ENCODE results near the gene RPTOR.

Gene RPTOR

DNA sequence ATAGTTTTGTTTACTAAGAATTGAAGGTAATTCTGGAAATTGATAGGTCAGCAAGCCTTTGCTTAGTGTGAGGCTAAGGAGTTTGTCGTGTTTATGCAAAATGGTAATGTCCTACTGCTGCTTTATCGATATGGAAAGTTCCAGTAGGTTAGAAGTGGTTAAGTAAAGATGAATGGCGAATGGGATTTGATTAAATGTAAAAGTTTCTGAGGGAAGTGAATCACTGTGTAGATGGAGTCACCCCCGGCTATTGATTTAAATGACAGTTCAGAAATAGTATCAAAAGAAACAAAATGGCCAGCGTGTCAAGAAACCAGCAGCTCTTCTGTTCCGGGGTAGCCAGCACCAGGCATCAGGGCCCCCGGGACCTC, 131.4 kb downstream of the RPTOR start:
- H3K4me3 ChIP-seq (ENCODE audit: low read depth, low read length): no peak overlapping the region
- H3K9me3 ChIP-seq (ENCODE audit: control insufficient read depth, low read length): no peaks in the 10 kb centered on the region
- H2AFZ ChIP-seq: no peak overlapping the region
- H3K27me3 ChIP-seq (ENCODE audit: control insufficient read depth, insufficient read depth, low read length): no peaks in the 10 kb centered on the region
- TF ChIP-seq, protein P1, sequence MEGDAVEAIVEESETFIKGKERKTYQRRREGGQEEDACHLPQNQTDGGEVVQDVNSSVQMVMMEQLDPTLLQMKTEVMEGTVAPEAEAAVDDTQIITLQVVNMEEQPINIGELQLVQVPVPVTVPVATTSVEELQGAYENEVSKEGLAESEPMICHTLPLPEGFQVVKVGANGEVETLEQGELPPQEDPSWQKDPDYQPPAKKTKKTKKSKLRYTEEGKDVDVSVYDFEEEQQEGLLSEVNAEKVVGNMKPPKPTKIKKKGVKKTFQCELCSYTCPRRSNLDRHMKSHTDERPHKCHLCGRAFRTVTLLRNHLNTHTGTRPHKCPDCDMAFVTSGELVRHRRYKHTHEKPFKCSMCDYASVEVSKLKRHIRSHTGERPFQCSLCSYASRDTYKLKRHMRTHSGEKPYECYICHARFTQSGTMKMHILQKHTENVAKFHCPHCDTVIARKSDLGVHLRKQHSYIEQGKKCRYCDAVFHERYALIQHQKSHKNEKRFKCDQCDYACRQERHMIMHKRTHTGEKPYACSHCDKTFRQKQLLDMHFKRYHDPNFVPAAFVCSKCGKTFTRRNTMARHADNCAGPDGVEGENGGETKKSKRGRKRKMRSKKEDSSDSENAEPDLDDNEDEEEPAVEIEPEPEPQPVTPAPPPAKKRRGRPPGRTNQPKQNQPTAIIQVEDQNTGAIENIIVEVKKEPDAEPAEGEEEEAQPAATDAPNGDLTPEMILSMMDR (IDR thresholded peaks at IDR 0.05): no peak
- H3K27ac ChIP-seq: no peak overlapping the region
- no peak overlapping the region for H3K4me2 ChIP-seq (ENCODE audit: low read length)
- H3K79me2 ChIP-seq: peaks cover 13% of the 10 kb centered on the region
- H3K4me1 ChIP-seq: no peaks in the 10 kb centered on the region
- no peaks in the 10 kb centered on the region for H3K36me3 ChIP-seq (ENCODE audit: control insufficient read depth, insufficient read depth, low read length)
- no peak overlapping the region for H3K9ac ChIP-seq

DNA sequence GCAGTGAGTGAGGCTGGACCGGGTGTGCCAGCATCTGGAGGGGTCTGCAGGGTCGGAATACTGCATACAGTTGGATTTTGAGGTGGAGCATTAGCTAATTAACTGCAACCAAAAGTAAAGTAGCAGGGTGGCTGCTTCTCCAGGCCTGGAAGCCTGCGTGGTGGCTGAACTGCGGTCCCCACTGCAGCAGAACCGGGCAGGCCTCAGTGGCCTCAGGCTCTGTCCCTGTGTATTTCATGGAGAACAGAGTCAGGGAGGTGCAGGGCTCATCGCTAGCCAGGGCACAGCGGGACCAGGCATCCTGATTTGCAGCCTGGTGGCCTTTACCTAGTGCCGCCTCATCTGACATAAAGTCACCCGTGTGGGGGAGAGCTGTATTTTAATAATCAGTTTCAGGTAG, 131.9 kb downstream of the RPTOR start:
- Histone ChIP-seq H3K4me2 (ENCODE audit: low read length) (no peak overlapping the region), H3K27me3 (ENCODE audit: control insufficient read depth, insufficient read depth, low read length) (no peaks in the 10 kb centered on the region), H3K9me3 (ENCODE audit: control insufficient read depth, low read length) (no peaks in the 10 kb centered on the region), H3K9ac (no peak overlapping the region), H3K4me1 (no peaks in the 10 kb centered on the region), H3K79me2 (peaks cover 11% of the 10 kb centered on the region), H2AFZ (no peak overlapping the region), H3K27ac (no peak overlapping the region), H3K4me3 (ENCODE audit: low read depth, low read length) (no peak overlapping the region), H3K36me3 (ENCODE audit: control insufficient read depth, insufficient read depth, low read length) (no peaks in the 10 kb centered on the region)
- TF ChIP-seq, protein P1 (IDR thresholded peaks at IDR 0.05): no peak

DNA sequence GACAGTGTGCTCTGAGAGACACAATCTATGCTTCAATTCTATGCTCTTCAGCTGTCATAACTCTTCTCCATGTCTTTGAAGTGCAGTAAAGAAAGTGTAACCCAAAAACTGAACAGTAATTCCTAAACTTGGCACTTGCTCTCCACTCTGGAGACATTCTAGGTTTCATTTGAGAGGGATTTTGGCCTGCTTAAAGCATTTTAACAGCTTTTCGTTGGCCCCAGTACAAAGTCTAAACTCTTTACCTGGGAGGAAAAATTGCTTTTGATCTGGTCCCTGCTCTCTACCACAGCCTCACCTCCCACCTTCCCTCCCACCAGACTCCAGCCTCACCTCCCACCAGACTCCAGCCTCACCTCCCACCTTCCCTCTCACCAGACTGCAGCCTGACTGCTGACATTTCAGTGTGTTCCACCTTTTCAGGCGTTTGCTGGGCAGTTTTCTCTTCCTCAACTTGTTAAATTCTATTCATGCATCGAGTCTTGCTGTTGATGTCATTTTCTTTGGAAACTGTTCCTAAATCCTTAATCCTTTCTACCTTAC, 132.6 kb downstream of the RPTOR start:
- no peak overlapping the region for H3K4me2 ChIP-seq (ENCODE audit: low read length)
- no peak overlapping the region for H2AFZ ChIP-seq
- H3K27ac ChIP-seq: no peak overlapping the region
- H3K36me3 ChIP-seq (ENCODE audit: control insufficient read depth, insufficient read depth, low read length): no peaks in the 10 kb centered on the region
- H3K9ac ChIP-seq: no peak overlapping the region
- H3K9me3 ChIP-seq (ENCODE audit: control insufficient read depth, low read length): no peaks in the 10 kb centered on the region
- no peaks in the 10 kb centered on the region for H3K4me1 ChIP-seq
- H3K27me3 ChIP-seq (ENCODE audit: control insufficient read depth, insufficient read depth, low read length): no peaks in the 10 kb centered on the region
- H3K79me2 ChIP-seq: peaks cover 11% of the 10 kb centered on the region
- no peak overlapping the region for H3K4me3 ChIP-seq (ENCODE audit: low read depth, low read length)
- TF ChIP-seq, protein P1 (IDR thresholded peaks at IDR 0.05): no peak

DNA sequence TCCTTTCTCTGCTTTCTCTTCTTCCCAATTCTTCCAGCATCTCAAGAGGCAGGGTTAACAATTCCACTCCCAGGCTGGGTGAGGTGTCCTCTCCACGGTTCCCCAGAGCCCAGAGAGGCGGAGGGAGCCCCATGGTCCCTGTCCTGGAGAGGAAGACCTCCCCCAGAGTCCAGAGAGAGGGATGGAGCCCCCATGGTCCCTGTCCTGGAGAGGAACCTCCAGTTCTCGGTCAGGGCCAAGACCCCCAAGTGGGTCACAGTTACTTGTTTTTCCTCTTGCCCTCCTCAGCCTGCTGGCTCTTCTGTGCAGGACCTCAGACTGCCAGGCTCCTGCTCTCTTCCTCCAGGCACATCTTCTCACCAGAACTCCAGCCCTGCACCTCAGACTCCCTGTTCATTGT, 135.2 kb downstream of the RPTOR start:
- TF ChIP-seq, protein P1 (IDR thresholded peaks at IDR 0.05): no peak
- Histone ChIP-seq H3K27me3 (ENCODE audit: control insufficient read depth, insufficient read depth, low read length) (no peaks in the 10 kb centered on the region), H3K9me3 (ENCODE audit: control insufficient read depth, low read length) (no peaks in the 10 kb centered on the region), H3K27ac (no peak overlapping the region), H3K4me2 (ENCODE audit: low read length) (no peak overlapping the region), H2AFZ (no peak overlapping the region), H3K4me1 (no peaks in the 10 kb centered on the region), H3K36me3 (ENCODE audit: control insufficient read depth, insufficient read depth, low read length) (no peaks in the 10 kb centered on the region), H3K4me3 (ENCODE audit: low read depth, low read length) (no peak overlapping the region), H3K79me2 (peaks cover 14% of the 10 kb centered on the region), H3K9ac (no peak overlapping the region)

DNA sequence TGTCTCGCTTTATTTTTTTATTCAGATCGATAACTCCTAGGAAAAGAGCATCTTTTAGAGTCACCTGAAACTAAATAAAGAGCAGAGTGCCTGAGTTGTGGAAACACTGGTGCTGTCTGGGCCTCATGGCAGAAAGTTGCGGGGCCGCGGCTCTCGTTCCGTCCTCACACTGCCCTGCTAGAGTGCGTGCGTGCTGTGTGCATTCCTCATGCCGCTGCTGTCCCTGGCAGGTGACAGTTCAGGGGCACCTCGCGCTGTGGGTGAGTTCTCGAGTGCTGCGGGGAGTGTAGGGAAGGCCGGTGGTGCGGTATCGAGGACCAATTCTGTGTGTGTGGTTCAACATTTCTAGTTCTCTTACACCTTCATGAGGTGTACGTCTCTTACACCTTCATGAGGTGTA, 136.6 kb downstream of the RPTOR start:
- H2AFZ ChIP-seq: no peak overlapping the region

More for the DNA sequence above, 136.6 kb downstream of the RPTOR start:
- no peak overlapping the region for H3K4me3 ChIP-seq (ENCODE audit: low read depth, low read length)
- TF ChIP-seq, protein P1 (IDR thresholded peaks at IDR 0.05): no peak
- H3K36me3 ChIP-seq (ENCODE audit: control insufficient read depth, insufficient read depth, low read length): no peaks in the 10 kb centered on the region
- H3K27me3 ChIP-seq (ENCODE audit: control insufficient read depth, insufficient read depth, low read length): no peaks in the 10 kb centered on the region
- no peaks in the 10 kb centered on the region for H3K4me1 ChIP-seq
- no peak overlapping the region for H3K9ac ChIP-seq
- no peaks in the 10 kb centered on the region for H3K9me3 ChIP-seq (ENCODE audit: control insufficient read depth, low read length)
- no peak overlapping the region for H3K4me2 ChIP-seq (ENCODE audit: low read length)
- peaks cover 18% of the 10 kb centered on the region for H3K79me2 ChIP-seq
- H3K27ac ChIP-seq: no peak overlapping the region

All from parathyroid adenoma (tissue), 2 donors.